K562 (cell line): ENCODE measurements around the gene TTLL10. TPM values are rescaled to one million over a fixed set of nuclear protein-coding genes. Genes with fewer than 3 reads are reported as not detected.
A peak's percentile ranks its signal among the peaks of the same experiment; 100 is the strongest.

Source experiments
- ERF ChIP-seq: fragments of 450-650 bp; formaldehyde crosslinking; IDR thresholded peaks from 2 replicates; pipeline ENCODE4 v1.4.0; 2020; ENCODE audit warnings: mild to moderate bottlenecking, mixed read lengths
- HBP1 ChIP-seq: fragments of 450-650 bp; formaldehyde crosslinking; IDR thresholded peaks from 2 replicates; pipeline ENCODE4 v1.4.0; 2022; ENCODE audit warnings: missing genetic modification characterization
- HDAC6 ChIP-seq: IDR thresholded peaks from 2 replicates; pipeline ENCODE4 v1.6.1; 2012; ENCODE audit warnings: low read depth, mild to moderate bottlenecking, control low read depth, inconsistent platforms, low read length, moderate library complexity
- HDAC8 ChIP-seq: fragments of 450-650 bp; IDR thresholded peaks from 2 replicates; pipeline ENCODE4 v1.6.1; 2016; ENCODE audit warnings: mild to moderate bottlenecking, missing genetic modification characterization, moderate library complexity, missing compliant biosample characterization
- HNRNPL ChIP-seq: fragments of 200-400 bp; formaldehyde crosslinking; IDR thresholded peaks from 2 replicates; pipeline ENCODE4 v1.6.1; 2017; ENCODE audit warnings: low read depth, mild to moderate bottlenecking, low read length
- KLF16 ChIP-seq: IDR thresholded peaks from 2 replicates; pipeline ENCODE4 v1.6.1; 2016; ENCODE audit warnings: antibody characterized with exemption
- NCOA2 ChIP-seq, 2 experiments: fragments of 450-650 bp; IDR thresholded peaks; 2 replicates each; pipeline ENCODE4 v1.6.1; 2018; ENCODE audit warnings: mild to moderate bottlenecking in 2 of 2, moderate library complexity in 1 of 2; ENCODE audit not compliant: partially characterized antibody in 2 of 2
- NFATC3 ChIP-seq: fragments of 450-650 bp; IDR thresholded peaks from 2 replicates; pipeline ENCODE4 v1.6.1; 2017; ENCODE audit warnings: mild to moderate bottlenecking
- PATZ1 ChIP-seq: fragments of 250-450 bp; sonication (Bioruptor Pico); IDR thresholded peaks from 2 replicates; pipeline ENCODE4 v1.5.0; 2020; ENCODE audit warnings: mild to moderate bottlenecking, borderline replicate concordance
- PBX2 ChIP-seq, 2 experiments: IDR thresholded peaks in 1 of 2; conservative IDR thresholded peaks in 1 of 2; 2 replicates each; pipeline ENCODE4 v1.6.1; 2016; ENCODE audit warnings: low read depth in 2 of 2, mild to moderate bottlenecking in 1 of 2, missing compliant biosample characterization in 1 of 2, missing genetic modification characterization in 1 of 2, moderate library complexity in 1 of 2
- POLR2H ChIP-seq: IDR thresholded peaks from 2 replicates; pipeline ENCODE4 v1.6.1; 2016; ENCODE audit warnings: missing genetic modification characterization, low read depth, mild to moderate bottlenecking, control low read depth, missing compliant biosample characterization, moderate library complexity
- RBM34 ChIP-seq: fragments of 200-400 bp; formaldehyde crosslinking; IDR thresholded peaks from 2 replicates; pipeline ENCODE4 v1.6.1; 2018; ENCODE audit warnings: low read length, borderline replicate concordance; ENCODE audit not compliant: insufficient read depth
- SRSF1 ChIP-seq: fragments of 200-400 bp; formaldehyde crosslinking; IDR thresholded peaks from 2 replicates; pipeline ENCODE4 v1.6.1; 2017; ENCODE audit warnings: mild to moderate bottlenecking, low read depth, low read length, moderate library complexity
- TAF15 ChIP-seq: fragments of 200-400 bp; formaldehyde crosslinking; IDR thresholded peaks from 2 replicates; pipeline ENCODE4 v1.6.1; 2017; ENCODE audit warnings: mild to moderate bottlenecking, low read depth, low read length, moderate library complexity
- ZBTB5 ChIP-seq: fragments of 450-650 bp; IDR thresholded peaks from 2 replicates; pipeline ENCODE4 v1.6.1; 2017; ENCODE audit warnings: antibody characterized with exemption
- ZFPM2 ChIP-seq: fragments of 250-450 bp; sonication (Bioruptor Pico); IDR thresholded peaks from 2 replicates; pipeline ENCODE4 v1.5.1; 2022; ENCODE audit warnings: mild to moderate bottlenecking
- ZNF212 ChIP-seq: fragments of 450-650 bp; formaldehyde crosslinking; IDR thresholded peaks from 2 replicates; pipeline ENCODE4 v1.4.0; 2020; ENCODE audit warnings: mild to moderate bottlenecking
- ZNF584 ChIP-seq: fragments of 200-800 bp; sonication (Bioruptor generic); IDR thresholded peaks from 2 replicates; pipeline ENCODE4 v1.6.1; 2016; ENCODE audit warnings: low read depth, mild to moderate bottlenecking, missing genetic modification characterization, missing compliant biosample characterization
- ZNF668 ChIP-seq: fragments of 250-450 bp; sonication (Bioruptor Pico); IDR thresholded peaks from 2 replicates; pipeline ENCODE4 v1.8.0; 2022; ENCODE audit warnings: mild to moderate bottlenecking, inconsistent platforms
- ZNF79 ChIP-seq: fragments of 250-450 bp; sonication (Bioruptor Pico); IDR thresholded peaks from 2 replicates; pipeline ENCODE4 v1.4.0; 2020; ENCODE audit warnings: low read depth, mild to moderate bottlenecking, moderate library complexity
- polyA plus RNA-seq, 8 experiments: library from polyadenylated mRNA; depleted of rRNA in 4 of 8; stranded (reverse) in 5 of 8; unstranded in 3 of 8; fragments of >200 nt; fragmentation: Nextera tagmentation in 2 of 8; fragmentation: Illumina TruSeq in 1 of 8; extraction: Ambion mirVana in 2 of 8; extraction: Trizol in 1 of 8; gene quantifications; 2 replicates each; pipeline versions ENCODE4 v1.2.1 to v1.2.3, GENCODE V29; 2011 to 2014; ENCODE audit warnings: inconsistent platforms in 1 of 8, missing spikeins in 1 of 8
- total RNA-seq, 7 experiments: library from RNA; depleted of rRNA in 6 of 7; stranded (reverse); fragments of >200 nt in 6 of 7; fragmentation: Illumina TruSeq in 2 of 7; extraction: Trizol in 2 of 7; gene quantifications; 2 replicates each; pipeline versions ENCODE4 v1.2.1 to v1.2.3, GENCODE V29; 2011 to 2021; ENCODE audit warnings: low replicate concordance in 1 of 7

TTLL10 gene
- total and polyA plus RNA-seq, 9 of the 15 experiments (the other 6 are each of a cell fraction or from before 2014, with no cell fraction given), result not detected

GRCh38 chr1:1157426-1157913 is 16.2 kb upstream of the TTLL10 start (continued):
- TF ChIP-seq ZBTB5 (no peak), ZNF584 (CRISPR knock-in tag) (no peak), HDAC6 (no peak), ZNF668 (CRISPR knock-in tag) (no peak), HNRNPL (no peak), HBP1 (no peak), ZFPM2 (CRISPR knock-in tag) (no peak), ZNF79 (CRISPR knock-in tag) (no peak), POLR2H (tag) (peak; percentile 94), NCOA2 (IDR thresholded peaks at IDR 0.05; ENCODE audit: partially characterized antibody in 2 of 2) (no peak), TAF15 (no peak), RBM34 (no peak), PBX2 (CRISPR knock-in tag; IDR thresholded peaks at IDR 0.05; ENCODE audit: low read depth) (no peak), PBX2 (tag; conservative IDR thresholded peaks at IDR 0.05; ENCODE audit: low read depth) (no peak), NFATC3 (no peak), KLF16 (no peak), HDAC8 (tag) (no peak), SRSF1 (no peak), ZNF212 (CRISPR knock-in tag) (no peak), ERF (CRISPR knock-in tag) (peak; percentile 86), PATZ1 (CRISPR knock-in tag) (0 out of 2 replicates have a peak, but pooled peaks have one; percentile 67)
